TTC549 (cell line): Measurements from ENCODE around the gene PML.
"Not testable (repeated sequence)": the region's sequence is repeated elsewhere in the genome, so short reads cannot be mapped to it uniquely, and the experiment has no call there.

Experiments used
- FAIRE-seq: peaks from 2 replicates; lab custom pipeline; 2012; peaks lifted over from hg19 to GRCh38; lab: Jason Lieb, UNC

PML gene

DNA sequence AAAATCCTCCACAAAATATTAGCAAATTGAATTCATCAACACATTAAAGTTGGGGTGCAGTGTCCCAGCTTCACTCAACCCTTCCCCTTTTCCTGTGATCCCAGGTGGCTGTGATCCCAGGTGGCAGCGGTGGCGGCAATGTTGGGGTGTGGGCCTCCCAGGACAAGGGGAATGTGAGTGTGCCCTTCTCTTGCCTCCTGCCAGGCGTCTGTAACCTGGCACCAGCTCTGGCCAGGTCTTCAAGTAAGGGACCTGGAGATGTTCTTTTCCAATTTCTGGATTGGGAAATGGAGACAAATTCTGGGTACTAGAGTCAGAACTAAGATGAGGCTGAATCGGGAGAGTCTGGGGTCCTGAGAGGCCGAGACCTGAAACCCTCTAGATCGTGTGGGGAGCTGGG, 67.7 kb downstream of the PML start:
- no peak for FAIRE-seq

GRCh38 chr15:74062671-74063070, 68.2 kb downstream of the PML start:
- FAIRE-seq = no peak

DNA sequence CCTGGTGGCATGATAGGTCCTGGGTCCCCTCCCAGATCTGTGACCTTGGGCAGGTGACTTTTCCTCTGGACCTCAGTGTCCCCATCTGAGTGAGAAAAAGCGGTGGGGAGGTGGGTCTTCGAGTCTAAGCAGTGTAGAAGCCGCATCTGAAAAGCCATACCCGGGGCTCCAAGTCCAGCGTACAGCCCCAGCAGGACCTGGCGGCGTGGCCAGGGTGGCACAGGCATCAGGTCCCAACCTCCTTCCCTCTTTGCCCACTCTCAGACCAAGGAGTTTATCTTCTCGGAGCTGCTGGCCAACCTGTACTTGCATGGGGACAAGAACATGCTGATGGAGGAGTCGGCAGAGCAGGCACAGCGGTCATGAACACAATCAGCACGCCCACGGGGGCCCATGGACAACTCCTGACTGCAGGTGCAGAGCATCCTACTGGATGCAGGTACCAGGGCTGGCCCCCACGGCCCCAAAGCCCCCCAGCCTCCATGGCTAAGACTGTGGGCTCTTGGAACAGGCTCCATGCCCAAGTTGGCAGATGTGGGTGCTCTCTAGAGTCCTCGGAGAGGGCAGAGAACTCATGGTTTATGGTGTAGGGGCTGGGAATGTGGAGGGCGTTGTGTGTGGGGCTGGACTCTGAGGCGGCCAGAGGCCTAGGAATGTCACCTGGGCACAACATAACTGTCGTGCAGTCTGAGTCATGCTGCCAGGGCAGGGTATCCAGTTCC, 69.1 kb downstream of the PML start:
- FAIRE-seq = not testable (repeated sequence)

DNA sequence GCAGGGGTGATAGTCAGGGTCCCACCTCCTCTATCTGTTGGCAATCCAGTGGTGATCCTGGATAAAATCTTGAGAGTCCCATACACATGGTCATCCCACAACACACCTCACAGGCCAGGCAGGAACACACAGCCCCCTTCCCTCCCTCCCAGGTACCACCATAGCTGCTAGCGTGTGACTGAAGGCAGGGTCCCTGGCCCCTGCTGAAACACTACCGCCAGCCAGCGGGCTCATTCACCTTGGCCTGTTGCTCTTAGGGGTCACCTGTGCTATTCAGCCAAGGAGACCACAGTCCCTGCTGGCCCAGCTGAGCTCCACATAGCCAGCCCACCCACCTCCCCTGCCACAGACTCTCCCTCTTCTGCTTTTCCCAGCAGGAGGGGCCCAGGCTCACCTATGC, 69.7 kb downstream of the PML start:
- not testable (repeated sequence) for FAIRE-seq

GRCh38 chr15:74064822-74065221, 70.3 kb downstream of the PML start:
- not testable (repeated sequence) for FAIRE-seq

GRCh38 chr15:74065684-74066411, 71.3 kb downstream of the PML start:
- FAIRE-seq = not testable (repeated sequence)

GRCh38 chr15:74071645-74072044, 77.1 kb downstream of the PML start:
- not testable (repeated sequence) for FAIRE-seq

DNA sequence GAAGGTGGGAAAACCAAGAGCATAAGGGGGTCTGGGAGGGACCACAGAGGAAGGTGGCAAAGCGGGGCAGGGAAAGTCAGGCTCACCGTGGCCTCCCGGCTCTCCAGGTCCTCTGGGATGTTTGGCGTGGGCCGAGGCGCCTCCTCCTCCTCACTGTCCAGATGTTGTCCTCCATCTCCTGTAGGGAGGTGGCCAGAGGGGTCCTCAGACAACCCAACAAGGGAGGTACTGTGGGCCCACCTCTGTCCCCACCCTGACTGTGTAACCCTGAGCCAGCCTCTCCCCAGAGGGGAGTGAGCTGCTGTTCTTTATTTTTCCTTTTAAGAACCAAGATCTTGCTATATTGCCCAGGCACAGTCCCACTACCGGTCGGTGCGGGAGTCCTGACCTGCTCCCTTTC, 77.6 kb downstream of the PML start:
- FAIRE-seq = not testable (repeated sequence)

DNA sequence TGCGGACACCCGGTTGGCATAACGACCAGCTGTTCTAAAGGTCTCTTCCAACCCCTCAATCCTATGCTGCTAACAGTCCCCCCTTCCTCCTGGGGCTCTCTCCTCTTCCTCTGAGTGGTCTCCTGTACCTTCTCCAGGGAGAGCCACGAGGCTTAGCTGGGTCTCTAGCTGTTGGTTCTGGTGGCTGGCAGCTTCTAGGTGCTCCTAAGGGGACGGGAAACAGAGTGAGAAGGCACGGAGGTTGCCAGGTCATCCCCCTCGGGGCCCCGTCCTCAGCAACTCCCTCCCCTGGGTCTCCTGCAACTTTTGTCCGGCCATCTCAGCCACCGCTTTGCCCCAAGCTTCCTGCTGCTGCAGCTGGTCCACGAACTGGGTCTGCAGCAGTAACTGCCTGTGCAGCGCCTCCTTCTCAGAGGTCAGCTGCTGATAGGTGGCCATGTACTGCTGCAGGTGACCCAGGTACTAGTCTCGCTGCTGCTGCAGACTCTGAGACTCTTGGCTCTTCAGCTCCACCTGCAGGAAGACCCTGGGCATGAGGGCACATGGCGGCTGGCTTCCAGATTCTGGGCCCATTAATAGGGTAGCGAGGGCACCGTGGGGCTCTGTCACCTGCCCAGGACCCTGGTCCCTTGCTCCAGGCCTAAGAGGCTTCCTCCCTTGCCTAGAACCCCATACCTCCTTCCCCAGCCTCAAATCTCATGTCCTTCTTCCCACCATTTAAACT, 78.3 kb downstream of the PML start:
- not testable (repeated sequence) for FAIRE-seq

GRCh38 chr15:74075781-74076180, 81.3 kb downstream of the PML start:
- FAIRE-seq = not testable (repeated sequence)

GRCh38 chr15:74082450-74082849, 87.9 kb downstream of the PML start, which contains the start of gene GOLGA6A:
GOLGA6A (minus strand) TSS chr15:74082550; CDS start chr15:74082509, 41 bp downstream.
- not testable (repeated sequence) for FAIRE-seq

- not testable (repeated sequence) for FAIRE-seq
These were observed 100.1 kb downstream of the PML start for GRCh38 chr15:74094567-74094966.

- FAIRE-seq = not testable (repeated sequence)
These were observed 101.1 kb downstream of the PML start for GRCh38 chr15:74095610-74096009.

- not testable (repeated sequence) for FAIRE-seq
These were observed 102.4 kb downstream of the PML start for GRCh38 chr15:74096753-74097474.
